Lower lobe of right lung (tissue), 2 donors: ENCODE data around the gene ST8SIA1. TPM values are rescaled to one million over a fixed set of nuclear protein-coding genes. Genes with fewer than 3 reads are reported as not detected.

Experiments
- ATAC-seq, 2 donors: fragments of 200-7000 bp; cut with Tn5 transposase; one replicate each; pipeline ENCODE4 v1.9.1; 2020 to 2022; ENCODE audit warnings: mild to moderate bottlenecking in 2 of 2, moderate library complexity in 2 of 2
- DNase-seq: peaks from one replicate; pipeline ENCODE4 v3.0.0-alpha.2; 2020
- H3K27ac ChIP-seq: fragments of 200-600 bp; one replicate; pipeline ENCODE4 v1.8.0; 2022
- H3K27me3 ChIP-seq: fragments of 200-600 bp; one replicate; pipeline ENCODE4 v1.8.0; 2022; ENCODE audit warnings: low read depth
- H3K36me3 ChIP-seq: fragments of 200-600 bp; one replicate; pipeline ENCODE4 v1.8.0; 2022; ENCODE audit warnings: mild to moderate bottlenecking
- H3K4me1 ChIP-seq: fragments of 200-600 bp; one replicate; pipeline ENCODE4 v1.8.0; 2022
- H3K4me3 ChIP-seq: fragments of 200-600 bp; one replicate; pipeline ENCODE4 v1.8.0; 2022; ENCODE audit warnings: mild to moderate bottlenecking
- H3K9me3 ChIP-seq: fragments of 200-600 bp; one replicate; pipeline ENCODE4 v1.8.0; 2022
- intact Hi-C: fragments of 100-400 bp; cut with DNase I; formaldehyde crosslinking; loops from one replicate; pipeline ENCODE4 v1.11.0; 2022
- total RNA-seq: library from RNA; stranded (reverse); fragmentation: NEBNext Ultra II Directional; extraction: Animal tissue kit (Norgen Biotek cat#: 25700); gene quantifications from one replicate; pipeline ENCODE4 v1.2.1, GENCODE V29; 2021
- TF ChIP-seq, protein P1 (sequence below): fragments of 200-600 bp; IDR thresholded peaks from one replicate; pipeline ENCODE4 v1.8.0; 2022; ENCODE audit warnings: antibody characterized with exemption, mild to moderate bottlenecking
- donor health status: DM: no; HTN: yes; CAD: no; lungs with severe emphysema.

The ST8SIA1 gene
- total RNA-seq, 1 donor from 2014 or later, result 9.1 TPM

DNA sequence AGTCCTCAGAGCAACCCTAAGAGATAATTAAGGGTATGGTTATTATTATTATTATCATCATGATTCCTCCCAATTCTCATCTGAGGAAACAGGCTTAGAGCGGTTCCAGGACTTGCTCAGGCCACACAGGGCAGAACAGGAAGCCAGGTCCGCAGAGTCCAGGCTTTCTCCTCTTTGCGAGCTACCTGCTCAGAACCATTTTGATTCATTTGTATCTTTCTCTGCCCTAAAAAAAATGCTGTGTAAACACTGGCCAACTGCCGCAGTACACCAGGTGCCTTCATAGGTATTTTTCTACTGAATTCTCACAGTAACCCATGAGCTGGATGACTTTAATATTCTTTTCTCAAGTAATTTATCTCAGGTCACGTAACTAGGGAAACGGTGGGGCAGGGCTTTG lies 45.3 kb downstream of the ST8SIA1 start:
- Histone ChIP-seq H3K4me3 (no peak overlapping the region), H3K9me3 (no peaks in the 10 kb centered on the region), H3K4me1 (no peaks in the 10 kb centered on the region), H3K27me3 (no peaks in the 10 kb centered on the region), H3K27ac (no peak overlapping the region), H3K36me3 (no peaks in the 10 kb centered on the region)
- TF ChIP-seq, protein P1, sequence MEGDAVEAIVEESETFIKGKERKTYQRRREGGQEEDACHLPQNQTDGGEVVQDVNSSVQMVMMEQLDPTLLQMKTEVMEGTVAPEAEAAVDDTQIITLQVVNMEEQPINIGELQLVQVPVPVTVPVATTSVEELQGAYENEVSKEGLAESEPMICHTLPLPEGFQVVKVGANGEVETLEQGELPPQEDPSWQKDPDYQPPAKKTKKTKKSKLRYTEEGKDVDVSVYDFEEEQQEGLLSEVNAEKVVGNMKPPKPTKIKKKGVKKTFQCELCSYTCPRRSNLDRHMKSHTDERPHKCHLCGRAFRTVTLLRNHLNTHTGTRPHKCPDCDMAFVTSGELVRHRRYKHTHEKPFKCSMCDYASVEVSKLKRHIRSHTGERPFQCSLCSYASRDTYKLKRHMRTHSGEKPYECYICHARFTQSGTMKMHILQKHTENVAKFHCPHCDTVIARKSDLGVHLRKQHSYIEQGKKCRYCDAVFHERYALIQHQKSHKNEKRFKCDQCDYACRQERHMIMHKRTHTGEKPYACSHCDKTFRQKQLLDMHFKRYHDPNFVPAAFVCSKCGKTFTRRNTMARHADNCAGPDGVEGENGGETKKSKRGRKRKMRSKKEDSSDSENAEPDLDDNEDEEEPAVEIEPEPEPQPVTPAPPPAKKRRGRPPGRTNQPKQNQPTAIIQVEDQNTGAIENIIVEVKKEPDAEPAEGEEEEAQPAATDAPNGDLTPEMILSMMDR, result no peak
- ATAC-seq (no peak), DNase-seq (no peak)
- intact Hi-C loops, result no loop called here

DNA sequence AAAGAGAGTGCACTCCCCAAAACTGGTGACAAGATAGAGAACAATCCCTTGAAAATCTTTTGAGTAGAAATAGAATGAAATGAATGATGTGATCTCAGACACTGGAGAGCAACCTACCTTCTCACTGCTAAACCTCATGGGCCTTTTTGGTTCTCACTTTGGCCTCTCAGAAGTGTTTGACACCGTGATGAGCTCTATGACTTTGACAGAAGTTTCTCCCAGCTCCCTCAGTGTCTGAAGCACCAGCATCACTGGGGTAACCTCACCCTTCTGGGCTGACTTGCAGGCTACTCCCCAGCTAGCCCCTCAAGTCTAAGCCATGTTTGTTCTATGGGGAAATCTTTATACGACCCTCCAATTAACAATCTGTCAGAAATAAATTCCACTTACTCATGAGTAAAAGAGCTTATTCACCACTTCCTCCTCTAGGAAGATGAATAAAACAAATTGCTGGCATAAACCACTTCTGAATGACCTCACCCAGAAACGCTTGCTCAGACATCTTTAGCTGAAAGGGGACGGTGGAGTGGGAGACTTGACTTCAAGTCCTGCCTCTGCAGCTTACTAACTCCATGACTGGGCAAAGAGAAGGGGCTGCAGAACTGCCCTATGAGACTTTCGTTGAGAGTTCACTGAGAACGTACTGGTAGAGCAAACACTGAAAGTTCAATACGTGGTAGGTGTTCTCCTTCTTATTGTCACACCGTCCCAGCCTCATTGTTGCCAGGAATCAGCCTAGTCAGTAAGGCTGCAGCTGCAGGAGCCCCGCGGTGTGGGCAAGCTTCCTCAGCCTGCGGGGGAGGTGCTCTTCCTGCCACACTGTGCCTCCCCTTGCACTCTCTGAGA lies 46.5 kb downstream of the ST8SIA1 start:
- intact Hi-C loops, result no loop called here
- ATAC-seq, result no peak
- no peaks in the 10 kb centered on the region for H3K36me3 ChIP-seq
- TF ChIP-seq, protein P1, result no peak
- no peaks in the 10 kb centered on the region for H3K4me1 ChIP-seq
- H3K27me3 ChIP-seq, result no peaks in the 10 kb centered on the region
- DNase-seq, result no peak
- no peak overlapping the region for H3K4me3 ChIP-seq
- H3K9me3 ChIP-seq, result no peaks in the 10 kb centered on the region
- no peak overlapping the region for H3K27ac ChIP-seq

DNA sequence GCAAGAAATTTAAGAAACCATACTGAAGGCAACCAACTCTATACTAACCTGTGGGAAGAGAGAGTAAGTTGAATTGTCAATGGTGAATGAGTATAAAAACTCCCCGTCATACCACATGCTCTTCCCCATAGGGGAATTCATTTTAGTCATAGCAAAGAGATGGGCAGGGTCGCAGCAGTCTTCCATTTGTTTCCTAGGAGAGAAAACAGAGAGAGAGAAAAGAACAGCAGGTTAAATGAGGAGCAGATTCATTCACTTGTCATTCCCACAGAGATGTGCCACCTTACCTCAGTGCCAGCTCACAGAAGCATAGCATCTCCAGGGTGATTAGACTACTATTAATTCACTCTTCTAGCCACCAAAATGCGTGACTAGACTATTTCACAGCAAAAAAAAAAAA lies 47.4 kb downstream of the ST8SIA1 start:
- Histone ChIP-seq H3K9me3 (no peaks in the 10 kb centered on the region), H3K36me3 (no peaks in the 10 kb centered on the region), H3K4me1 (no peaks in the 10 kb centered on the region), H3K27me3 (no peaks in the 10 kb centered on the region), H3K27ac (no peak overlapping the region), H3K4me3 (no peak overlapping the region)
- ATAC-seq (no peak), DNase-seq (no peak)
- intact Hi-C loops, result no loop called here
- TF ChIP-seq, protein P1, result no peak

DNA sequence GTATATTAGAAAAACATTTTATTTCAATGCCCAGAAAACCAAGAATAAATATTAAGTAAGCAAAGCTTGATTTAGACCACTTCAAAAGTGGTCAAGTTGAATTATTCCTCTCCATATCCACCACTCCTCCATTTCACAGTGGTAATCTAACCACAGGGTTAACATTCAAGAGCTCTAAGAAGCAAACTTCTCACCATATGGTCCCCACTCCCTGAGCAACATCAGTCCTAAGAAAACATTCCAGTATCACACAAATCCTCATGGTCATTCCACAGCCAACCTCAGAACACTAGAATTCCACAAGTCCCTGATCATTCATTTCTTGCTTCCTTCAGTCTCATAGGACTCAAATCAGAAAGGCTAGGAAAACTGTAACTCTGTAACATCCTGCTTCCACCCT lies 47.9 kb downstream of the ST8SIA1 start:
- TF ChIP-seq, protein P1, result no peak
- Histone ChIP-seq H3K27ac (no peak overlapping the region), H3K4me3 (no peak overlapping the region), H3K27me3 (no peaks in the 10 kb centered on the region), H3K9me3 (no peaks in the 10 kb centered on the region), H3K36me3 (no peaks in the 10 kb centered on the region), H3K4me1 (no peaks in the 10 kb centered on the region)
- DNase-seq (no peak), ATAC-seq (no peak)
- intact Hi-C loops, result no loop called here

DNA sequence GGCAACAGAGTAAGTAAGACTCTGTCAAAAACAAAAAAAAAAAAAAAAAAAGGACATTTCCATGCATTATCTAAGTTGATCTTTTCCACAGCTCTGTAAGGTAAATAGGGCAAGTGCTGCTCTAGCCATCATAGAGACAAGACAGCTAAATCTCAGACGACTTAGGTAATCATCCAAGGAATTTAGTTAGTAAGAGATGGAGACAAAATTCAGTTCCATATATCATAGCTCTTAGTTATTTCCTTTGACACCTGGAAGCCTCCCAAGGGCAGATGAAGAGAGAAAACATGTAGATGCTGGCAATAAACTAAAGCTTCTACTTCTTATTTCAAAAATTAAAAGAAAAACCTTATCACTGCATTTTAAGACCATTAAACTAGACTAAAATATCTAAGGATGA lies 48.7 kb downstream of the ST8SIA1 start:
- no peak for ATAC-seq
- Histone ChIP-seq H3K36me3 (no peaks in the 10 kb centered on the region), H3K27ac (no peak overlapping the region), H3K9me3 (no peaks in the 10 kb centered on the region), H3K27me3 (no peaks in the 10 kb centered on the region), H3K4me3 (no peak overlapping the region), H3K4me1 (no peaks in the 10 kb centered on the region)
- DNase-seq, result no peak
- TF ChIP-seq, protein P1, result no peak
- intact Hi-C loops, result no loop called here
